ENCODE measurements around the gene KRT84. TPM values are rescaled to one million over a fixed set of nuclear protein-coding genes. Genes with fewer than 3 reads are reported as not detected.

Gene KRT84
- total and polyA plus RNA-seq, 2 of the 4 experiments (the other 2 are of a cell fraction) = not detected

GRCh38 chr12:52347016-52347415, 38.4 kb downstream of the KRT84 start:
- BruUV-seq (replicated peaks) = no TSS peak
- ChIA-PET POLR2A (ENCODE audit: unreplicated experiment) (no interaction called here), CTCF (no interaction called here)
- Histone ChIP-seq H2BK15ac (ENCODE audit: low read depth, low read length) (no peak overlapping the region), H3K4me3 (ENCODE audit: insufficient read depth, low read depth, low read length) (no peak overlapping the region), H2AFZ (replicated peaks; ENCODE audit: low read length, poor library complexity) (no peak overlapping the region), H3K9me3 (ENCODE audit: control insufficient read depth, insufficient read depth, low read length) (peaks cover 6% of the 10 kb centered on the region), H3K23ac (ENCODE audit: low read depth, low read length) (no peak overlapping the region), H3K27me3 (ENCODE audit: control insufficient read depth, insufficient read depth, low read length) (peaks cover 60% of the 10 kb centered on the region), H2AK5ac (ENCODE audit: low read depth, low read length) (no peak overlapping the region), H3K79me1 (ENCODE audit: low read depth in 1 of 2, low read length in 2 of 2) (no peaks in the 10 kb centered on the region), H2BK120ac (ENCODE audit: low read depth, low read length) (no peak overlapping the region), H3K18ac (ENCODE audit: low read depth, low read length) (no peak overlapping the region), H3K14ac (replicated peaks; ENCODE audit: low read depth, low read length) (no peak overlapping the region), H3K36me3 (ENCODE audit: control insufficient read depth, insufficient read depth, low read length) (no peaks in the 10 kb centered on the region), H3K56ac (ENCODE audit: extremely low read depth, insufficient read depth, low read length) (no peak overlapping the region), H4K5ac (ENCODE audit: low read depth, low read length) (no peak overlapping the region), H3K4ac (ENCODE audit: low read depth, low read length) (no peak overlapping the region), H3K9ac (ENCODE audit: low read depth, low read length) (no peak overlapping the region), H3K4me2 (ENCODE audit: low read depth, low read length) (no peak overlapping the region), H4K20me1 (ENCODE audit: insufficient read depth, low read length) (no peaks in the 10 kb centered on the region), H3K4me1 (ENCODE audit: control insufficient read depth, insufficient read depth, low read length) (no peaks in the 10 kb centered on the region), H4K8ac (ENCODE audit: low read depth in 2 of 2, low read length in 2 of 2) (no peak overlapping the region), H2AK9ac (replicated peaks; ENCODE audit: low read depth, low read length, poor library complexity) (no peak overlapping the region), H2BK20ac (ENCODE audit: low read depth, low read length) (no peak overlapping the region), H2BK5ac (ENCODE audit: low read depth, low read length, poor library complexity, severe bottlenecking) (no peak overlapping the region), H4K91ac (ENCODE audit: insufficient read depth, low read depth, low read length) (no peak overlapping the region), H3K9me1 (ENCODE audit: insufficient read depth, low read length) (no peaks in the 10 kb centered on the region), H3K27ac (ENCODE audit: insufficient read depth, low read length) (no peak overlapping the region)
- DNase-seq (no peak), ATAC-seq (ENCODE audit: low read depth) (no peak)
- in situ Hi-C loops (cut with MboI; ENCODE audit: low sequenced_read_pairs) (no loop called here), intact Hi-C loops (cut with micrococcal nuclease) (no loop called here), dilution Hi-C loops (cut with HindIII; ENCODE audit: low sequenced_read_pairs, unreplicated experiment) (no loop called here)
- 75% methylated on average over 2 of the region's 9 CpGs; no CpG with 5 or more reads in 1 of the 2 experiments for WGBS, 2 experiments (ENCODE audit: extremely low coverage in 2 of 2, insufficient read length in 1 of 2)
- no peak for TF ChIP-seq MXI1 (IDR thresholded peaks at IDR 0.05; ENCODE audit: borderline replicate concordance, low read depth, low read length)
- no peak for TF ChIP-seq FOS (IDR thresholded peaks at IDR 0.05; ENCODE audit: low read depth, low read length)
- no peak for TF ChIP-seq RCOR1 (IDR thresholded peaks at IDR 0.05; ENCODE audit: insufficient replicate concordance, low read length)
- TF ChIP-seq MAFK (IDR thresholded peaks at IDR 0.05; ENCODE audit: low read depth, low read length) = no peak
- no peak for TF ChIP-seq CTCF (conservative IDR thresholded peaks at IDR 0.05; ENCODE audit: low read depth, low read length)
